HG03135 (cell line): ENCODE data around the gene SWSAP1.
"Not testable (repeated sequence)": the region's sequence is repeated elsewhere in the genome, so short reads cannot be mapped to it uniquely, and the experiment has no call there.

Source experiments
- ATAC-seq: cut with Tn5 transposase; IDR thresholded peaks from one replicate; pipeline ENCODE4 v1.9.1; 2021; ENCODE audit warnings: mild to moderate bottlenecking, moderate library complexity; ENCODE audit not compliant: unreplicated experiment

SWSAP1 gene

DNA sequence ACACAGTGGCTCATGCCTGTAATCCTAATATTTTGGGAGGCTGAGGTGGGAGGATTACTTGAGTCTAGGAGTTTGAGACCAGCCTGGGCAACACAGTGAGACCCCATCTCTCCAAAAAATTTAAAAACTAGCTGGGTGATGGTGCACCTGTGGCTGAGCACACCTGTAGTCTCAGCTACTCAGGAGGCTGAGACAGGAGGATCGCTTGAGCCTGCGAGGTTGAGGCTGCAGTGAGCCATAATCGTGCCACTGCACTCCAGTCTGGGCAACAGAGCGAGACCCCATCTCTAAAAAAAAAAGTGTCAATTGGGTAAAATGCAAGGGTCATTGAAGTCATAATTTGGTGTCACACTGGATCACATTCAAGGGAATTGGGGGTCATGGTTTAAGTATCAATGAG is 20.4 kb upstream of the SWSAP1 start:
- ATAC-seq = not testable (repeated sequence)

DNA sequence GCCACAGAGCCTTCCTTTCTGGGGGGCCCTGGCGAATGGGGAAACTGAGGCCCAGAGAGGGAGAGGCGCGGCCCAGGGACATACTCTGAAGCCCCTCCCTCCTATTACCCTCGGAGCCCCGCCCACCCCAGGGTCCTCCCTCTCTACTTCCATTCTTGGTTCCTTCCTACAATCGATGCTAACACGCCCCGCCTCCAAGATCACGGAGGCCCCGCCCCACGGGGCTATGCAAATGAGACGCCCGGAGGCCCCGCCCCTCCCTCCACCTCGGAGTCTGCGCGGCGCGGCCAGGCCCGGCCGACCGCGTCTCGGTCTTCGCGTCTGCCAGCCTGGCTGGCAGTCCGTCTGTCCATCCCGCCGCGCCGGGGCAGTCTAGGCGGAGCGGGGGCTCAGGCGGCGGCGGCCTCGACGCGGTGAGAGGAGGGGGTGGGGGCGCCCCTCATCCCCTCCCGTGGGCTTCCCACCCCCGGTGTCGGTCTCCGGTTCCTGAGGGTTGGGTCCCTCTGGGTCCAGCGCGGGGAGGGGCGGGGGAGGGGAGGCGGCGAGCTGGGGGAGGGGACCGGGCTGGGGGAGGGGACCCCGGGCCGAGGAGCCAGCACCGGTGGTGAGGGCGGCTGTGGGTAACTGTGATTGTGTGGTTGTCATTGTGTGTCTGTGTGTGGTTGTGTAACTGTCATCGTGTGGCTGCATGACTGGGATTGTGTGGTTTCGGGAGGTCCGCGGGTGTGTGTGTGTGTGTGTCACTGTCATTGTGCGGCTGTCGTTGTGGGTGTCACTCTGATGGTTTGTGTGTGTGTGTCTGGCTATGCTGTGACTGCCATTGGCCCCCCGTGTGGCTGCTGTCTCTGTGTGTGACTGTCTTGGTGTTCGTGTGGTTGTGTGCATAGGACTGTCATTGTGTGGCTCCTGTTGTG is 19.0 kb upstream of the SWSAP1 start, which contains the start of gene PLPPR2:
Gene PLPPR2, plus strand, starts transcription at position 273 of the 914 bp plus-strand sequence. CDS start 2,242 bp downstream, outside the sequence.
- ATAC-seq = no peak

DNA sequence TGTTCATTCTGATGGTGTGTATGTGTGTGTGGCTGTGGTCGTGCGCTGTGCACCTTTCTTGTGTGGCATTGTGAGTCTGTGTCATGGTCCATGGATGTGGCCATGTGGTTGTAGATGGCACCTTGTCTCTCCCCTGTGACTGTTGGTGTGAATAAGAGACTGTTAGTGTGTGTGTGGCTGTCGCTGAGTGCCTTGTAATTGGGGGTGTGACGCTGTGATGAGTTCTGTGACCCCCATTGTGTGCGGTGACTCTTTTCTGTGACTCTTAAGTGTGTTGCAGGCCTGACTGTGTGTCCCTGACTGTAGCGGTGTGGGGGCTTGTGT is 18.4 kb upstream of the SWSAP1 start:
- ATAC-seq = no peak

DNA sequence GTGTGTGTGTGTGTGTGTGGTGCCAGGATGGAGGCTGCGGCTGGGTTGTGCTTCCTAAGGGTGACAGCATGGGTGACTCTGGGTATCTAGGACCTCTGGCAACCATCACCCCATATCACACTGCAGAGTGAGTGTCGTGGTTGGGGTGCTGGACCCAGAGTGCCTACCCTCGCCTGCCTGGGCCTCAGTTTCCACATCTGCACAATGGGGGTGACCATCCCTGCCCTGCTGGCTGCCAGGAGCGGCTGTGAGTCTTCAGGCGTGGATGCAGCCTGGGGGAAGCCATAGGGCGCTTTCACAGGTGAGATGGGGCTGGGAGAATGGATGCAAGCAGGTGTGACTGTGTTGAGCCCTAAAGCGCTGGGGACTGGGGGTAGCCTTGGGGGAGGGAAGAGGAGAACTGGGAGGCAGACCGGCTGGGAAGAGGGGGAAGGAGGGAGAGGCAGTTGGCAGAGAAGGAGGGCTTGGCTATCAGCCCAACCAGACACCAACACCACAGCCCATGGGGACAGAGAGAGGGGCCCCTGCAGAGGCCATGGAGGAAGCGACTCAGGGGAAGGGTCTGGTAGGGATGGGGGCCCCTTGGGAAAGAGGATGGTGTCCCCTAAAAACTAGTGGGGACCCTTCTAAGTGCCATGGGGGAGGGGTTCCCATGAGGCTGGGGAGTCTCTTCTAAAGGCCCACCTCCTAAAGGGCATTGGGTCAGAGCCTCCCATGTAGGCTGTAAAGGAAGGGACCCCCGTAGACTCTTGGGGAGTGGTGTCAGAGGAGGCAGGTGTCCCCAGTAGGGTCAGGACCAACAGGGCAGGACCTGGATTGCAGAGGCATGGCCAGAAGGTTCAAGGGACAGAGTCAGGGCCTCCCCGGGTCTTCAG is 17.6 kb upstream of the SWSAP1 start:
- ATAC-seq = no peak

DNA sequence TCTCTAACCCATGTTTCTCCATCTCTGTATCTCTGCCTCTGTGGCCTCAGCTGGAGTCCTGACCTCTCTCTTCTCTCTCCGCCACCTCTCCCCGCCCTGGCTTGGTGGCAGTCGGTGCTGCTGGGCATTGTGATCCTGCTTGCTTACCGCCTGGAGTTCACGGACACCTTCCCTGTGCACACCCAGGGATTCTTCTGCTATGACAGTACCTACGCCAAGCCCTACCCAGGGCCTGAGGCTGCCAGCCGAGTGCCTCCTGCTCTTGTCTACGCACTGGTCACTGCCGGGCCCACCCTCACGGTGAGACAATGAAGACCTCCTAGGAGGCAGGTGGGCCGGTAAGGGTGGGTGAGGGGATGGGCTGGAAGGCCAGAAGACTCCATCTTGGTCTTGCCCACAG is 15.0 kb upstream of the SWSAP1 start:
- no peak for ATAC-seq

DNA sequence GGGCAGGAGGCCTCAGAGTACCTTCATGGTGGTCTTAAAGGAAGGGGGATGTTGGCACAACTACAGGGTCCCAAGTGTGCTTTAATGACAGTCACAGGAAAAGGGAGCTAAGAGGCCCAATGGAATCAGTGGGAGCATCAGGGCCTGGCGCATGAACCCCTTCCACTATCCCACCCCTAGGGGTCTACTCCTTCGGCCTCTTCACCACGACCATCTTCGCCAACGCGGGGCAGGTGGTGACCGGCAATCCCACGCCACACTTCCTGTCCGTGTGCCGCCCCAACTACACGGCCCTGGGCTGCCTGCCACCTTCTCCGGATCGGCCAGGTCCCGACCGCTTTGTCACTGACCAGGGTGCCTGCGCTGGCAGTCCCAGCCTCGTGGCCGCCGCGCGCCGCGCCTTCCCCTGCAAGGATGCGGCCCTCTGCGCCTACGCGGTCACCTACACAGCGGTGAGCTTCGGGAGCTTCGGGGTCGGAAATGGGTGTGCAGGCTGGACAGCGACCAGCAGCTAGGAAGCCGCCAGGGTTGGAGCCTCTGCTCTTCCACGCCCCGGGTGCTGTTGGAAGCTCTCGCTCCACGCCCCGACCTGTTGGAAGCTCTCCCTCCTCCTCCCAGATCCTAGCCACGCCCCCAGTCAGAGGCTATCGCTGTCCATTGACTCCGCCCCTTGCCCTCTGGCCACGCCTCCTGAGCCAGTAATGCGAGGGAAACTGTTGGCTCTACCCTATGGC is 13.3 kb upstream of the SWSAP1 start:
- no peak for ATAC-seq

DNA sequence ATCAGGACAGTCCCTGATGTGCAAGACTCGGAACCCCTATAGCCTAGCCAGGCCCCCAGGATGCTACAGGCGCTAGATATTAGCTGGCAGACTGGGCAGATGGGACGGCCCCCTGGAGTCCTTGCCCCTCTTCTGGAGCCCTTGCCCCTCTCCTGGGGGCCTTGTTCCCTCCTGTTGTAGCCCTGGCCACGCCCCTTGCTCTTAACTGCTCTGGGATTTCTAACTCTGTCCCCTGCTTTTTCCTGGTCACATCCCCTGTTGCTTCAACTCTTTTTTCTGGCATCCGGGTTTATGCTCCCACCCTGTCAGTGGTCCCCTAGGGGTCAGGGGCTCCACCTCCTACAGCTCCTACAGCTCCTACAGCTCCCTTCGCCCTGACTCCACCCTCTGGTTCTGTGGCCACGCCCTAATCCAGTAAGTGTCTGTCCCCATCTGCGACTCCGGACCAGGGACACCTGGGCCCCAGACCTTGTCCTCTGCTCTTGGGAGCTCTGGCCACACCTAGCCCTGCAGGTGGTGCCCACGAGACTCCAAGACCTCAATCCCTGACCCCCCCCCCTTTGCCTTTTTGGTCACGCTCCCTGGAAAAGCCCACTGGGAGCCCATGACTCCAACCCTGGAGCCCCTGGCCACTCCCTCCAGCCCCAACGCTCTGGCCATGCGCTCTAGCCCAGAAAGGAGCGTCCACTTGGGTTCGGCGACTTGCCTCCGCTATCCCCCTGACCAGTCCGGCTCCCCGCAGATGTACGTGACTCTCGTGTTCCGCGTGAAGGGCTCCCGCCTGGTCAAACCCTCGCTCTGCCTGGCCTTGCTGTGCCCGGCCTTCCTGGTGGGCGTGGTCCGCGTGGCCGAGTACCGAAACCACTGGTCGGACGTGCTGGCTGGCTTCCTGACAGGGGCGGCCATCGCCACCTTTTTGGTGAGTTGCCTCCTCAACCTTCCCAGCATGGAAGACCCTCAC is 12.4 kb upstream of the SWSAP1 start:
- ATAC-seq = no peak

DNA sequence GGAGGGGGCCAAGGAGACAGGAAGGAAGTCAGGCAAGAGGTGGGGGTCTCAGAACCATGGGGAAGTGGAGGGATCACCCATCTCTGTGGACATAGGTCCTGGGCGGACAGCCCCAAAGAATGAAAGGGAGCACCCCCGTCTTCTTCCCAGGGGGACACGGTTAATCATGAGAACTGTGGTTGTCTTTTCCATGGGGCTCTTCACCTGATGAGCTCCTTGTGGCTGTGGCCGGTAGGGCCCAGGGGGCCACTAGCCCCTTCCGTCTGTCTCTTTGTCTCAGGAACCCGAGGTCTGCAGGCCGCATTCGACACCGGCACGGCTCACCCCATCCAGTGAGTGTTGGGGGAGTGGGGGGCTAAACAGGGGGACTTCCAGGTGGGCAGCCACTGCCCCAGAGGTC is 10.6 kb upstream of the SWSAP1 start:
- ATAC-seq = no peak

DNA sequence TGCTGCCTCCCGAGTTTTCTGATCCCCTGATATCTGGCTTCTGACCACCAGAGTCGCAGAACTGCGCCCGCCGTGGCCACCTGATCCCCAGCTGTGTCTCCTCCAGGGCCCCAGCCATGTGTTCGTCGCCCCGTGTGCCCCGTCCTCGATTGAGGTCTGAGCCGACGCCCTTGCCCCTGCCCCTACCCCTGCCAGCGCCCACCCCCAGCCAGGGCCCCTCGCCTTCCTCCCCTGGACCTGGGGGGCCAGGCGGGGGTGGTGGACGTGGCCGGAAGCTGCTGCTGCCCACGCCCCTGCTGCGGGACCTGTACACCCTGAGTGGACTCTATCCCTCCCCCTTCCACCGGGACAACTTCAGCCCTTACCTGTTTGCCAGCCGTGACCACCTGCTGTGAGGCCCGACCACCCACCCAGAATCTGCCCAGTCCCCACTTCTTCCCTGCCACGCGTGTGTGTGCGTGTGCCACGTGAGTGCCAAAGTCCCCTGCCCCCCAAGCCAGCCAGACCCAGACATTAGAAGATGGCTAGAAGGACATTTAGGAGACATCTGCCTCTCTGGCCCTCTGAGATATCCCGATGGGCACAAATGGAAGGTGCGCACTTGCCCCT is 10.1 kb upstream of the SWSAP1 start:
- ATAC-seq = no peak

DNA sequence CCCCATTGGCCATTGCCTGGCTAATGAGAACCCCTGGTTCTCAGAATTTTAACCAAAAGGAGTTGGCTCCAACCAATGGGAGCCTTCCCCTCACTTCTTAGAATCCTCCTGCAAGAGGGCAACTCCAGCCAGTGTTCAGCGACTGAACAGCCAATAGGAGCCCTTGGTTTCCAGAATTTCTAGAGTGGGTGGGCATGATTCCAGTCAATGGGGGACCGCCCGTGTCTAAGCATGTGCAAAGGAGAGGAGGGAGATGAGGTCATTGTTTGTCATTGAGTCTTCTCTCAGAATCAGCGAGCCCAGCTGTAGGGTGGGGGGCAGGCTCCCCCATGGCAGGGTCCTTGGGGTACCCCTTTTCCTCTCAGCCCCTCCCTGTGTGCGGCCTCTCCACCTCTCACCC is 9.5 kb upstream of the SWSAP1 start:
- no peak for ATAC-seq

DNA sequence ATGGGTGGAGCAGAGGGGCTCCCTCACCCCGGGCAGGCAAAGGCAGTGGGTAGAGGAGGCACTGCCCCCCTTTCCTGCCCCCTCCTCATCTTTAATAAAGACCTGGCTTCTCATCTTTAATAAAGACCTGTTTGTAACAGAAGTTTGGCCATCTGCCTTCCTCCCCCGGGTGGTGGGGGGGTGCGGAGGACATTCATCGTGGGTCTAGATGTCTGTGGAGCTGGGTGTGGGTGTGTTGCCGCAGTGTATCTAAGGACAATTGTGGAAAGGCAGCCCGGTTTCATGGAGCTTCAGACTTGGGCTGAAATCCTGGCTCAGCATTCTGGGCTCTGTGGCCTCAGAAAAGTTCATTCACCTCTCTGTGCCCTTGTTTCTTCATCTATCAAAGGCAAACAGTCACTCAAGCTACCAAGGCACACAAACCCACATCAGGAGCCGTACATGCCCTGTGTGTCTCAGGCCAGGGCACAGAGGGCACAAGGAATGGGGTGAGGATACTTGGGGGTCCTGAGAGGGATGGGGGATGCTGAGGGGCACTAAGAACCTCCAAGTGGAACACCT is 8.8 kb upstream of the SWSAP1 start:
- ATAC-seq = no peak

DNA sequence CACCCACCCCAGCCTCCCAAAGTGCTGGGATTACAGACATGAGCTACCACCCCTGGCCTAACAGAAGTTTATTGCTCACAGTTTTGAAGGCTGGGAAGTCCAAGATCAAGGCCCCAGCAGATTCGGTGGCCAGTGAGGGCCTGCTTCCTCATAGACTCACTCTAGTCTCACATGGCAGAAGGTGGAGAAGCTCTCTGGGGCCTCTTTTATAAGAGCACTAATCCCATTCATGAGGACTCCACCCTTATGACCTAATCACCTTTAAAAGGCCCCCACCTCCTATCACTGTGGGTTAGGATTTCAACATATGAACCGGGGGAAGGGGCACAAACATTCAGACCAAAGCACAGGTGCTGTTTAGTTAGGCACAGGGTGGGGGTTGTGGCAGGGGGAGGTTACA is 6.9 kb upstream of the SWSAP1 start:
- ATAC-seq = no peak

DNA sequence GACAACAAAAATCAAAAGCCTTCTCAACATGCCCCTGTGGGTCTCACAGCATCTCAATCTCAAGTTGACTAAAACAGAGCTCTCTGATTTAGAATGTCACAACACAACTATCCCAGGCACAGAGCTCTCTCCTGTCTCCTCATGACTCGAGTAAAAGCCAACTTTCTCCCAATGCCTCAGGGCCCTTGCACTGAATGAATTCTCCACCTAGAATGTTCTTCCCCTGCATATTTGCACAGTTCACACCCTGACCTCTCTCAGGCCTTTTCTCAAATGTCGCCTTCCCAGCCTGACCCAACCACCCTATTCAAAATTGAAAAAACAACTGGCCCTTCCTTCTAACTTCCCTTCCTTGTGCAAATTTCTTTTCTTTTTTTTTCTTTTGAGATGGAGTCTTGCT is 3.7 kb upstream of the SWSAP1 start:
- no peak for ATAC-seq

DNA sequence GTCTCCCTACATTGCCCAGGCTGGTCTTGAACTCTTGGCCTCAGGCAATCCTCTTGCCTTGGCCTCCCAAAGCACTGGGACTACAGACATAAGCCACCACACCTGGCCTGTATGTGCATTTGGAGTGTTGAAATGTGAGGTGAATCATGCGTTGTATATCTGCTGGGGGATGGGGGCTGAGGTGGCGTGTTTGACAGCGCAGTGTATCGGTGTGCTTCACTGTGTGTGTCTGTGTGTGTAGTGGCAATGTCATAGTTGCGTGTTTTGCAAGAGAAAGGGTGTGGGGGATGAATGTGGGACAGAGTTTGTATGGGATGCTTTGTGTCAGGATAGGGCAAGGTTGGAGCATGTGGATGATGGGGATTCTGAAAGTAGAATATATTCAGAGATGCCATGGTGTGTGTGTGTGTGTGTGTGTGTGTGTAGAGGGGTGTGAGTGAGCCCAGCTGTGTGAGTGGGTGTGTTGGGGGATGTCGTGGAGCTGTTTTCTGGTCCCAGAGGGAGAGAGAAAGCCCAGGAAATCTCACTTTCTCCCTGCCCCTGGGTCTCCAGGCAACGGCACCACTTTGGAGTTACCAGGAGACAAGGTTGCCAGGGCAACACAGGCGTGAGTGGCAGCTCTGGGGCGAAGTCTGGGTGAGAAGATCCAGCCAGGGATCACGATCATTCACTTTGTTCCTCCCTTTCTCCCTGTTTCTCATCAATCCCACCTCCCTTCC is 1.1 kb upstream of the SWSAP1 start:
- ATAC-seq = no peak

DNA sequence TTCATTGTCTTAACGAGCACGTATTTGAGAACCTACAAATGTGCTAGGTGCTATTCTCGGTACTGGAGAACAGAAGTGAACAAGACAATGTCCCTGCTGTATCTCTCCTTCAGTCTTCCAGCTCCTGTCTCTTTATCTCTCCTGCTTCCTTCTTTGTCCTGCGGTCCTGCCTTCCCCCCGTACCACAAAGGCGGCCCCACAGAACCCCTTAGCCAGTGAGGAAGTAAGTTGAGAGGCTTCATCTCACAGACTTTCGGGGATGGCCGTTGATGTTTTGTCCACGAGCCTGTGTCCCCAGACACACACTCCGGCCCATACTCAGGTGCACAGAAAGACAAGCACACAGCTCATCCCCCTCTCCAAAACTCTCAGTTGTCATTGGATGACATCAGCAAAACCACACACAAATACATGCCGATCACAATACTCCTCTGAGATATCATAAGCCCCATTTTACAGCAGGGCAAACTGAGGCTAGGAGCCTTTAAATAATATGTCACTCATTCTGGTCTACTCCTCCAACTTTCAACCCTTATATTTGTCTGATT is 507 bp upstream of the SWSAP1 start:
- no peak for ATAC-seq

DNA sequence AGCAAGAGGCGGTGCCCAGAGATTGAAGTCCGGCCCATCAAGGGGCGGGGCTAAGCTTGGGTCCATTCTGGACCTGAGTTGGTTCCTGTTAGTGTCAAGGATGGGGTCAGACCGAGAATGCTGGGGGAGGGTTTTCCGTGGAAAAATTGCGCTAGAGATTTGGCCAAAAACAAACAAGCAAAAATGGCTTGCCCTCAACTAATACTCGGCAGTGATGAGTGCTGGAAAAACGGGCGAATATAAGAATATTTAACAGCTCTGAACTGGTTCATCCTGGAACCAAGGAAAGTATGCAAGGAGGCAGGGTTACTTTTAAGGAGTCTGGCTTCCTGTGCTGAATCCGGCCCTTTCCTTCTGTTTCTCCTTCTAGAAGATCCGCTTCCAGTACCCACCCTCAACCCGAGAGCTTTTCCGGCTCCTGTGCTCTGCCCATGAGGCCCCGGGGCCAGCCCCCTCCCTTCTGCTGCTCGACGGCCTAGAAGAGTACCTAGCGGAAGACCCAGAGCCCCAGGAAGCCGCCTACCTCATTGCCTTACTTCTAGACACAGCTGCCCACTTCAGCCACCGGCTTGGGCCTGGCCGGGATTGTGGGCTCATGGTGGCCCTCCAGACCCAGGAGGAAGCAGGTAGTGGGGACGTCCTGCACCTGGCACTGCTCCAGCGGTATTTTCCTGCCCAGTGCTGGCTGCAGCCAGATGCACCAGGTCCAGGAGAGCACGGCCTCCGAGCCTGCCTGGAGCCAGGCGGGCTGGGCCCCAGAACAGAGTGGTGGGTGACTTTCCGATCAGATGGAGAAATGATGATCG is 880 bp downstream of the SWSAP1 start:
- peak; percentile 27 for ATAC-seq

DNA sequence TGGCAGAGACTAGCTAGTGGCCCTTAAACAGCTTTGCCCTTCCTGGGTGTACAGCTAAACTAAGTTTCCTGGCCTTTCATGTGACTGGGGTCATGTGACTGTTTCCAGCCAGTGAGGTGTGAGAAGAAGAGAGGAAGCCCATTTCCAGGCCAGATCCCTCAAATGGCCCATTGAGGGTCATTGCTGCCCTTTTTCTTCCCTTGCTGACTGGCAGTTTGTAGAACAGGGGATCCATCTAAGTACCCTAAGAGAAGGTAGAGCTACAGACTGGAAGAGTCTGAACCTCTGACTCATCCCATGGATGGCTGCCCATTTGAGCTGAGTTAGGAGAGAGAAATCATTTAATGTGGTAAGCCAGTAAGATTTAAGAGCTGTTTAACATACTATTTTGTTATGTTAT is 2.8 kb downstream of the SWSAP1 start:
- no peak for ATAC-seq

DNA sequence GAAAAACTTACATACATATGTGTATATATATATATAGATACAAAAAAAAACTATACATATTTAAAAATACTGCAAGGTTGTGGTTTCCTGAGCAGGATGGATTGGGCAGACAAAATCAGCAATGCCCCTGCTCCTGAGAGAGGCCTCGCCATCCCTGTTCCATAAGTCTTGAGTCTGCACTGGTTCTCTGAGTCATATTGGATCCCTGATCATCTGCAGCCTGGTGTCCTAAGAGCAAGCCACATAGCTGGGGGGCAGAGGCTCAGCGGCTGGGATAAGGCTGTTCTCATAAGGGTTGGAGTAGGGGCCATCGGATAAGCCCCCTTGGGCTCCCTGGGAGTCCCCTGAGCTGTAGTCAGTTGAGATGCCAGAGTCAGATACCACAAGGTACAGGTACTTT is 3.3 kb downstream of the SWSAP1 start:
- ATAC-seq = no peak
